D341Med (cell line): ENCODE results near the gene RAI14.

Source experiments
- DNase-seq: peaks from one replicate; pipeline ENCODE4 v3.0.0; 2012; ENCODE audit warnings: low spot score

Gene RAI14

DNA sequence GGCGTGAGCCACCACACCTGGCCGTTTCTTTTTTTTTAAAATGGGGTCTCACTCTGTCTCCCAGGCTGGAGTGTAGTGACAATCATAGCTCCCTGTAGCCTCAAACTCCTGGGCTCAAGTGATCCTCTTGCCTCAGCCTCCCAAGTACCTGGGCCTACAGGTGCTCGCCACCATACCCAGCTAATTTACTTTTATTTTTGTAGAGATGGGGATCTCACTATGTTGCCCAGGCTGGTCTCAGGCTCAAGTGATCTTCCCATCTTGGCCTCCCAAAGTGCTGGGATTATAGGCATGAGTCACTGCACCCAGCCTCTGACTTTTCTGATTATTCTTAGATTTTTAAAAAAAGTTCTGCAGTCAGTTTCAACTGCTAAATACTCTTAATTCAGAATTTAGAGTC is 21.3 kb downstream of the RAI14 start:
- DNase-seq = no peak

DNA sequence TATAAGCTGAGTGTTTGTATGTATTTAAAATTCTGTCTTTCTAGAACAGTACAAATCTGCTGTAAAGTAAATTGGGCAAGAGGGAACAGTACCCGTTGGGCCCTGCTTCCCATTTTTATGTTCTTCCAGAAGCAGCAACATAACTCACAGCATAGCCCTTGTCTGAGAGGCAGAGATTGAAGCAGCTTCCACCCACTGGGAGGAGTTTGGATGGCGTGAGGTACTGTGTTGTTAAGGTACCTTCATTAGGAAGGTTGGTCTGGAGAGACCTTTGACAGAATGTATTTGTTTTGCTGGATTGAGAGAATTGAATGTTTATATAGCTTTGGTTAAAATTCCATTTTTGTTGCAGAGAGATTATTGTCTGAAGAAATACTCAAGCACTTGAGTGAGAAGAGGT is 24.8 kb downstream of the RAI14 start:
- DNase-seq = no peak

DNA sequence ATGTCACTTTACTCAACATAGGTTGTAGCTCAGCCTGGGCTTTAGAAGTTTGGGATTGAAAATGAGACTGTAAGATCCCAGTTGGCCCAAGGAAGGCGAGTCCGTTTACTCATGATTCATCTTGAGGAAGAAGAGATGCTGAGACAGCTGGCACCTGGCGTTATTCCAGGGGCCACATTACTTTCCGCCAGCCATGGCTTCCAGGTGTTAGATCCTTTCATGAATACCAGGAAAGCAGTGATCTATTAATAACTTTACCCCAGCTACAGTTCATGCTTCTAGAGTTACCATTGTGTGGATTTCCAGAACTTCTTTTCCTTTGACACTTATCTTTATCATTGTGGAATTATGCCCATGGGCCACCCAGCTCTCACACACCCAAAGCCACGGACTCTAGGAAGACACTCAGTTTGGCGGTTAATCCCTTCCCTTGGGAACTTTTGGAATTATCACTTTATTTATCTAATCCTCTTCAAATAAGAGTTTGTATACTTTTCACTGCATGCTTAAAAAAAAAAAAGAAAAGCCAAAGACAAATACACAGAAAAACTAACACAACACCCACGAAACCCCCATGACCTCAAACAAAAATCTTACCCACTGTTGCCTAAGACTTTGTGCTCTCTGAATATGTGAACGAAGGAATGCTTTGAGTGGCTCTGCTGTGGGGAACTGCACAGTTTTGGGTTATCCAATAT is 26.9 kb downstream of the RAI14 start:
- DNase-seq = no peak

DNA sequence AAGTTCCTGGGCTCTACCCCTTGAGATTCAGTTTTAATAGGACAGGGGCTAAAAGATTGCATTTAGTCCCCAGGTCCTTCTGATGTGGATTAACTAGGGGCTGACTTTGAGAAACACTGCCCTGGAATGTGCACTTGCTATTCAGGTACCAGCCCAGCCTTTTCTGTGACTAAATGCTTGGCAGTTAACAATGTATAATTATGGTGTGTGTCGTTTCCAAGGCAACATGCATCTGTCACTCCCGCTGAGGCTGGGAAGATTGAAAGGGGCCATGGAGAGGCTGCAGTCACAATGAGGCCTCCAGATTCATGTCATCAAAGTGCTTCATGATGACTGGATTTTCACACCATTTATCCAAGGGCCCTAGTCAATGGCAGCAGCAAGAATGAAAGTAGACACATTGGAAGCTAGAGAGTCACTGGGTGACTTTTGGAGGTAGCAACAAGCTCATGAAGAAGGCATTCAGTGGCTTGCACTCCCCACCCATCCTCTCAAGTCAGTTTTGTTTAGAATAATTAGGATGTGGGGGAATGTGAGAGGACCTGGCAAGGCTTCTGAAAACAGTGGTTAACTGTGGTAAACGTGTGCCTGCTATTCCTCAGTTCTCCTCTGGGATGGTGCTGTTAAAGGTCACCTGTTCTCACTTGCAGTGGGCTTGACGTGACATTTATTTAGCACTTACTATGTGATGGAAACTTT is 28.3 kb downstream of the RAI14 start:
- no peak for DNase-seq

DNA sequence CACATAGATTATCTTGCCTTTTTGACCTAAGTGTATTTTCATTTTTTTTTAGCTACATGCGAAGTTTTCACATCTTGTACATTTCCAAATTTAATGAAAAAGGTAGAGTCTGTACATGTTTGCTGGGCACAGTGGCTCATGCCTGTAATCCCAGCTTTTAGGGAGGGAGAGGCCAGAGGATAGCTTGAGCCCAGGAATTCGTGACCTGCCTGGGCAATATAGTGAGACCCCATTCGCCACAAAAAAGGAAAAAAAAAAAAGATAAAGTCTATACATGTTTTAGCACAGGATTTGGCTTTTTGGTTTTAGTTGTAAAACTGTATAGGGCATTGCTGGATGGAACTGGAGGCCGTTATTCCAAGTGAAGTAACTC is 28.8 kb downstream of the RAI14 start:
- DNase-seq = no peak

DNA sequence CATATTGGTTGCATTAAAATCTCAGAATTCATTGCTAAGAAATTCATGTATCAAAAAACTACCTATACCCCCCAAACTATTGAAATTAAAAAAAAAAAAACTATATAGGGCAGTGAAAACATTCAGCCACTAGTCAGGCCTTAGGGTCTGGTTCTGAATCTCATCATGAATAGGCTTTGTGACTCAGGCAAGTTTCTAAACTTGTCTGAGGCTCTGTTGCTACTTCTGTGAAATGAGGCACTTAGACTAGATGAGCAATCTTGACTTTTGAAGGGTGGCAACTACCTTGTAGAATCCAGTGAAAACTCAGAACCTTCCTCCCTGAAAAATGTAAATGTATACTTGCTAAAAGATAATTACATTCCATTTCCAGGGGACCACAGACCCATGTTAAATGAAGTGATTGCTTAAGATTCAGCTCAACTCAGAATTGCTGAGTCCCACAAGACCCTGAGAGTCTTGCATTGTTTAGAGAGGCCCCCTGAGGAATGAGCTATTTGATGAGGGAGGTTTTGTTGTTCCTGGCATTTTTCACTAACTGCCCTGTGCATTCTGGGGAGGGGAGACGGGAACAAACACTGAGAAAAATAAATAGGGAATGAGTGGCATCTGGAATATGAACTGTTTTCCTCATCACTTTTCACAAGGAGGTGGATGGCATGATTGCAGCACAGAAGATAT is 29.5 kb downstream of the RAI14 start:
- DNase-seq = no peak

DNA sequence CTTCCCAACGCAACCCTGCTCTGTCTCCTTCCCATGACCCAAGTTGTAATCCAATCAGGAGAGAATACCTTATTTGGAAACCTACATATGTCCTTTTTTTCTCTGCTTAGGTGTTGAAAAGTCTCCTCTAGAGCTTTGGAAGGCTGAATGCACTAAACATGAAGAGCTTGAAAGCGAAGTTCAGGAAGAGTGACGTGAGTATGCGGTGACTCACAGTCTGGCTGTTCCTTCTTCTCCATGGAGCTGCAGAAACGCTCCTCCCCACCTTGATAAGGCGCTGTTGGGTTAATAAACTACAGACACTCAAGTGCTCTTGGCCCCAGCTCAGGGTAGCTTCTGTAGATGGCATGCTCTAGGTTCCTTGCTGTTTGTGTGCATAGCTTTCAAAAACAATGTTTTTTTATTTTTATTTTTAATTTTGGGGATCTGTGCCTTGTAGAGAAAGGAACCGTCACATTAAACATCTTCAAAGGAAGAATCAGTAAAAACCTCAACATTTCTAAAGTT is 30.7 kb downstream of the RAI14 start:
- no peak for DNase-seq

DNA sequence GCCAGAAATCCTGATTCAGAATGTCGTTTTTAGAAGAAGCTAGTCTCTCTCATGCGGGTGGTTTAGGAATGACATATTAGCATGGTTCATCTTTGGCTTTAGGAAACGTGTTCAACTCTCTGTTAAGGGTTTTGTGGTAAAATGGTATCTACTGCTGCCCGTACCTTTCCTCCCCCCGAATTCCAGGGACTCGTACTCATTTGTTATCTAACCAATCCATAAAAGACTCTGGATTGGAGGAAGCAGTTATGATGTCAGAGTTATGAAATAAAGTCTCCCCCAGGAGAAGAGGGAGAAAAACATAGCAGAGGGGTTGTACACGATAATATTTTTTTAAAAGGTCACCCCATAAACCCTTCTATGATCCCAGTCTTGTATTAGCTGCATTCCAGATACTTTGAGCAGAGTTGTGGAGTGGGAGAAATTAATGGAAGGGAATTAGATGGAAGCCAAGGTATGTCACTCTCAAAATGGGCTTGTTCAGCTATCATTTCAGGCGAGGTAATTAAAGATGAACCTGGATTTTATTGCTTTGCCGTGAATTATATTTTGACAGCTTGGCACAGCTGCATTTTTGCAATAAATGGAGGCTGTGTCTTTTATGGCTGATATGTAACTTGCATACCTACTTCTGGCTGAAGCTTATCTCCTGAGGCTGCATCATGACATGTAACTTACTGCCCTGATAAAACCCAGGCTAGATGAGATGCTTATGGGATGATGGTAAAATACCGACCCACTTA is 31.3 kb downstream of the RAI14 start:
- DNase-seq = no peak

DNA sequence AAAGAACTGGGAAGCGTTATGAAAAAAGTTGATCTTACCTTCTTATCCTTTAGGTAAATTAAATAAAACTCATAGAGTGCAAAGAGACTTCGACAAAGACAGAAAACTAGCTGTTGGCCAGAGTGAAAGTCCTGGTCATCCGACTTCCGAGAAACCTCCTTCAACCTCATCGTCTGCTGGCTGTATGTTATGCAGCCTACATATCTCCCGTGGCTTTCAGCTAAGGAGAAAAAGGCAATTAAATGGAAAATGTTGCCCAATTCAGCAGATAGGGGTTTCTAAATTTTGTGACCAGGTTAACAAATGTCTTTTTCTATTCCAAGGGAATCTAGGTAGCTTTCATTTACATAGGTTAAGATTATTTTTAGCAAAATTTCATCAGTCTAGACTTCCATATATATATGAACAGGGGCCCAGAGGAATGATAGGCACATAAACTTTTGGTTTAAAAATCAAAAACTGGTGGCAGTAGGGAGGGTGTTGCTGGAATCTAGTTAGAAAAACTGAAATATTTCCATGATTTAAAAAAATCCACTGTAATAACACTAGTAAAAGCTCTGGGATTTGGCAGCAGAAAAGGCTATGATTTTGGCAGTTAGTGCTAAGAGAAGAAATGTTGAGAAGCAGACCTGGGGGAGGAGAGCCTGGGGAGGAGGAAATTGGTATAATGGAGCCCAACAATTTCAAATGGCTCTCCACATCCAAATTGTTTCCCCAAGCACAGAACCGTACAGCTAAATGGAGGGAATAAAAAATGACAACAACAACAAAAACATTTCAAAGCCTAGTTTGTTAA is 32.1 kb downstream of the RAI14 start:
- DNase-seq = no peak

DNA sequence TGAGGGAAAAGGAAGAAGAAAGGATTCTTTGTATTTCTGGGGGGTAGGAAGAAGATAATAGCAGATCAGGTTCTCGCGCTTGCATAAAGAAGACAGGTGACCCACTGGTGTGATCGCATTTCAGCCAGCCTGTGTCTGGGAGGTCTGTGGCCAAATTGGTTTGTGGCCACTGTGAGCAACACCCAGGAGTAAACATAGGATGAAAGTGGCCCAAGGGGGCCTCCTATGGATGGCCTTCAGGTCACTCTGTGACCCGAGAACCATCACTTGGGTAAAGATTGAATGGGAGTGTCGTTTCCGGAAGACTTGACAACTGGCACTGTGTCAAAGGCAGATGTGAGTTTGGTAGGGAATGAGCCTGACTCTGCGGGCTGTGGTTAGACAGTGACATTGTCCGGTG is 34.2 kb downstream of the RAI14 start:
- no peak for DNase-seq

DNA sequence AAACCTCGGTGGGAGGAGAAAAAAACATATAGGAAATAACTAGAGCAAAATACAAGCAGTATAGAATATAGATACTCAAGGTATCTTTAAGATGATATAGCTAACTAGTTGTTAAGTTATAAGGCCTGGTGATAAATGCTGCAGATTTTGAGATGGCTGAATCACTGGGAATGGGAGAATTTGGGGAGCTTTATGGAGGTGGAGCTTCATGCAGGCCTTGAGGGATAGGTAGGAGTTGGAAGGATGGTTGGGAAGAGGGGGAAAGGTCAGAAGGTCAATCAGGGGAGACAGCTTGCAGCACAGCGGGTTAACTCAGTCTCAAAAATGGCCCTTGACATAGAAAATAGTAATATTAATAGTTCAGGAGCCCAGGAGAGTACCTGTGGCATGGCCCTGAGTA is 34.8 kb downstream of the RAI14 start:
- no peak for DNase-seq

DNA sequence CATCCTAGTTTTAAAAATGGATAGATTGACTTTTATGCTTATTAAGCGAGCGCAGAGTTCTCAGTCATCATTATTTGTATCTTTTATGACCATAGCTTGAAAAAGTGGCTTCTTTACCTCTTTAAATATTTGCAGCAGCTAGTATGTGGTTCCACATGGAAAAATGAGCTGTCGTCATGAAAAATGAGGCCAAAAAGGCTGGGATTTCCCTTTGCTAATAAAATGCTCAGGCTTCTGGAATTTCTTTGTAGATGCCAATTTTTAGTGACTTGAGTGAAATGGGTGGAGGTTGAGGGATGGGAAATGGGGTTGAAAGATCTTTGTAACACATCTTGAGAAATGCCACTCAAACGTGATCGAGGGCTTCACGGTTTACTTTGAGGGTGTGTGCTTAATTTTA is 35.2 kb downstream of the RAI14 start:
- DNase-seq = no peak

DNA sequence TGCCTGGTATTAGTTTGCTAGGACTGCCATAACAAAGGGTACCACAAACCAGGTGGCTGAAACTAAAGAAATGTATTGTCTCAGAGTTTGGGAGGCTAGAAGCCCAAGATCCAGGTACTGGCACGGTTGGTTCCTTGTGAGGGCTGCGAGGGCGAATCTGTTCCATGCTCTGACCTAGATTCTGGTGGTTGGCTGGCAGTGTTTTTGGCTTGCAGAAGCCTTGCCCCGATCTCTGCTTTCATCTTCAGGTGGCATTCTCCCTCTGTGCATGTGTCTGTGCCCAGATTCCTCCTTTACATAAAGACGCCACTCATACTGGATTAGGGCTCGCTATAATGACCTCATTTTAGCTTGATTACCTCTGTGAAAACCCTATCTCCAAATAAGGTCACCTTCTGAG is 36.7 kb downstream of the RAI14 start:
- DNase-seq = no peak

DNA sequence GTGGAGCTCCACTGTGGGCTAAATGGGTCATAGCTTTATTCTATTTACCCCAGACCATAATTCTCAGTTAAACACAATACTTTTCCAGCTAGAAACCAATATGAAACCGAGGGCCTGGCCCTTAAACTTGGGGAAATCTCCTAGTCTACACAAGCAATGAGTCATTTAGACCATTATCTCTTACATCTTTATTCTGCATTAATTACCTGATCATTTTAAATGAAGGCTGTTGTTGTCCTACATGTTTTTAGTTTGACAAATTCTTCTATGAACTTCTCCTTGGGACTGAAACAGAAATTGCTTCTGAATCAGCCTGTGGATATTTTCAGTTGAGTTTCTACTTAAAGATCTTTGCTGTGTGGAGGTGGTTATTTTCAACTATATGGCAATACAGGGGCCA is 37.9 kb downstream of the RAI14 start:
- DNase-seq = no peak

DNA sequence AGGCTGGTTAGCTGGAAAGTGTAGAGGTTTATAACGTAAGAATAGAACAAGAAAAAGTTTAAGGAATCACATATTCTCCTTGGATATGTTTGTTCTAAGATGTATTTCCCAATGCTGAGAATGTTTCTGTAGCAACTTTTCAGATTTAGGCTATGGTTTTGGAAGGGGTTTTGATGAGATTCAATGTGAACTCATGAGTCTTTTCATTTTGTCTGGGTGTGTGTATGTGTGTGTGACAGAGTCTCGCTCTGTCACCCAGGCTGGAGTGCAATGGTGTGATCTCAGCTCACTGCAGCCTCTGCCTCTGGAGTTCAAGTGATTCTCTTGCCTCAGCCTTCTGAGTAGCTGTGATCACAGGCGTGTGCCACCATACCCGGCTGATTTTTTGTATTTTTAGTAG is 38.6 kb downstream of the RAI14 start:
- no peak for DNase-seq

DNA sequence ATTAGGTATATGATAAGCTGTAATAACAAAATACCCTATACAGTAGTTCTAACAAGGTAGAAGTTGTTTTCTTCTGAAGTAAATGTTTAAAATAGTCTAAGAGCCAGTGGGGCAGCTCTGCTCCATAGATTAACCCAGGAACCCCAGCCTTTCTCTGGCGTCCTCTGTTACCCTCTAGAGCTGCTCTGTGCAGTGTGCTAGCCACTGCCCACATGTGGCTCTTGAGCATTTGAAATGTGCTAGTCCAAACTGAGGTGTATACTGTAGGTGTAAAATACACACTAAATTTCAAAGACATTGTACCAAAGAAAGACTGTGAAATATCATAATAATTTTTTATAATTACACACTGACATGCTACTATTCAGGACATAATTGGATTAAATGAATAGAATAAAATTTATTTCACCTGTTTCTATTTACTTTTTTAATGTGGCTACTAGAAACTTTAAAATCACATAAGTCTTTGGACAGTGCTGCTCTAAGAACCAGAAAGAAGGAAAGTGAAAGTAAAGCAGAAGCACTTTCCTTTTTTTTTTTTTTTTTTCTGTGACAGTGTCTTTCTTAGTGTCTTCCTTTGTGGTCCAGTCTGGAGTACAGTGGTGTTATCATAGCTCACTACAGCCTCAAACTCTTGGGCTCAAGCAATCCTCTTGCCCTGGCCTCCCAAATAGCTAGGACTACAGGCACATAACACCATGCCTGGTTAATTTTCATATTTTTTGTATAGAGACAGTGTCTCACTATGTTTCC is 39.3 kb downstream of the RAI14 start:
- DNase-seq = no peak

DNA sequence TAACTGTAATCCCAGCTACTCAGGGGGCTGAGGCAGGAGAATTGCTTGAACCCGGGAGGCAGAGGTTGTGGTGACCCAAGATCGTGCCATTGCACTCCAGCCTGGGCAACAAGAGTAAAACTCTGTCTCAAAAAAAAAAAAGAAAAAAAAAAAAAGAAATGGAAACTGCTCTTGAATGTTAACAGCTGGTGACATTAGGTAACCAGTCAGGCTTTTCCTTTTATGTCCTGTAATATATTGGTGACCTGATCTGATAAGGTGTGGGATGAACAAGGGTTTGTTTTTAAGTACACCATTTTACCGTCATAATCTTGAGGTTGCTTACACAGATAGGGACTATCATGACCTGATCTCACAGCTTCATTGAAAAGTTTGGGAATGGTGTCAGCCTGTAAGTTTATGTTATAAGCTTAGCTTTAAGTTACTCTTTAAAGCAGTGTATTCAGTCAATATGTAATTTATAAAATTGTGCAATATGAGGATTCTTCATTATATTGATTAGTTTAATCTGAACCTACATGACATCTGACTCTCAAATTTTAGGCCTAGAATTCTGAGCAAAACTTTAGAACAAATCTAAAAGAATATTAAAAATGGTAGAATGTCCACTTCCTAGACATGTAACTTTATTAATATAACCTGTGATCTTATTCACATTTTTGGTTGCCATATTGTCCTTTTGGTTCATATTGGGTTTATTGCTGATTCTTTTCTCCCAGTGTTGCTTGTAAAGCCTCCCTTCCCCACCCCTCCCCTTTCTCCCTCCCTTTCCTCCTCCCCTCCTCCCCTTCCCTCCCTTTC is 41.4 kb downstream of the RAI14 start:
- no peak for DNase-seq

DNA sequence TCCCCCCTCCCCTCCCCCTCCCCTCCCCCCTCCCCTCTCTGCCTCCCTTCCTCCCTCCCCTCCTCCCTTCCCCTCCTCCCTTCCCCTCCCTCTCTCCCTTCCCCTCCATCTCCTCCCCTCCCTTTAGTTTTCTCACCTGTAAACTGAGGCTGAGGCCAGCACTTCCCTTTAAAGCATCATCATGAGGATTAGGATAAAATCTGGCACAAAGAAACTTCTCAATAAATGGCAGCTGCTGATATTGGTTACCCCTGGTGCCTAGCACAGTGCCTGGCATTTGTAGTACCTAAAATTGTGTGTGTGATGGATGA is 41.9 kb downstream of the RAI14 start:
- no peak for DNase-seq

DNA sequence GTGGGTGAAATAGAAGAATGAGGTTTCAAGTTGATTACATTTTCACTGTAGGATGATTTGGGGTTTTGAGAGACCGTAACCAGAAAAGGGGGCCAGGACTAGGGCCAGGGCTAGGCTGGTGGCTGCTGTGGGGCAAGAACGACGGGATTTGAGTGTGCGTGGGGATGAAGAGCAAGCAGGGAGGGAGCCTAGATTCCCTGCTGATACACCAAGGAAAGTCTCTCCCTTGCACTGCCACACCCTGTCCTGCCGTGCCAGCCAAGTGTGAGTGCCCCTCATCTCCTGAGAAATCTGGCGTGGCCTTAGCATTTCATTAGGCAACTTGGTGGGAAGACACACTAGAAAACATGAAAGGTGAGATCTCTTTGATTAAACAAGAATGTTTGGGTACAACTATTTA is 42.6 kb downstream of the RAI14 start:
- no peak for DNase-seq
